WERI-Rb-1 (cell line): ENCODE results near the gene CABP4.
A peak's percentile ranks its signal among the peaks of the same experiment; 100 is the strongest.

ENCODE experiments used
- DNase-seq: peaks from one replicate; pipeline ENCODE4 v3.0.0-alpha.2; 2020
- H3K27ac ChIP-seq: fragments of 250-450 bp; sonication (Bioruptor Pico); 2 replicates; pipeline ENCODE4 v1.5.1; 2020; ENCODE audit warnings: mild to moderate bottlenecking, moderate library complexity
- H3K27me3 ChIP-seq: fragments of 250-450 bp; sonication (Bioruptor Pico); 2 replicates; pipeline ENCODE4 v1.5.1; 2021; ENCODE audit warnings: mild to moderate bottlenecking, low read depth, moderate library complexity; ENCODE audit not compliant: insufficient read depth, severe bottlenecking
- H3K36me3 ChIP-seq: fragments of 250-450 bp; sonication (Bioruptor Pico); 2 replicates; pipeline ENCODE4 v1.5.1; 2020; ENCODE audit warnings: mild to moderate bottlenecking, moderate library complexity
- H3K4me3 ChIP-seq: 2 replicates; pipeline ENCODE4 v1.5.1; 2011; ENCODE audit warnings: low read depth, mild to moderate bottlenecking, control low read depth, low read length
- H3K9me3 ChIP-seq: fragments of 250-450 bp; sonication (Bioruptor Pico); 2 replicates; pipeline ENCODE4 v1.5.1; 2021; ENCODE audit warnings: mild to moderate bottlenecking, moderate library complexity; ENCODE audit not compliant: severe bottlenecking
- TF ChIP-seq, protein P1 (sequence below): IDR thresholded peaks from 2 replicates; pipeline ENCODE4 v1.5.1; 2011; ENCODE audit warnings: low read depth, mild to moderate bottlenecking, control low read depth, inconsistent platforms, low read length

The CABP4 gene

DNA sequence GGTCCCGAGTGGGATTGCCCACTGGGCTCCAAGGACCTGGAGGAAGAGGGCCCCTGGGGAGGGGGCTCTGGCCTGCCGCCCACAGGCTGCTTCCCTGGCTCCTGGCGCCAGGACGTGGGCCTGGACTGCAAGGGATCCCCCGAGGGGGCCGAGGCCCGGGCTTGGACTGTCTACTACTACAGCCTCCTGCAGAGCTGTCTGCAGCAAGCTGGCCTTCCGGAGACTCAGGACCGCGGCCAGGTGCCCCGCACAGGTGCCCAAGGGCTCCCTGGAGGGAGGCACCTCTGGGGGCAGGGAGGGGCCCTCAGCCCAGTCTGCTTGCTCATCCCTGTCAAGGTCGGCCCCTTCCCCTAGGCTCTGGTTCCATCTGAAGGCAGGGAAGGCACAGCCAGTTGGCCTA, 37.7 kb upstream of the CABP4 start:
- no peak for DNase-seq
- H3K27me3 ChIP-seq = no peaks in the 10 kb centered on the region
- no peaks in the 10 kb centered on the region for H3K9me3 ChIP-seq
- H3K36me3 ChIP-seq = no peaks in the 10 kb centered on the region
- no peak overlapping the region for H3K4me3 ChIP-seq
- H3K27ac ChIP-seq = no peak overlapping the region
- TF ChIP-seq, protein P1, sequence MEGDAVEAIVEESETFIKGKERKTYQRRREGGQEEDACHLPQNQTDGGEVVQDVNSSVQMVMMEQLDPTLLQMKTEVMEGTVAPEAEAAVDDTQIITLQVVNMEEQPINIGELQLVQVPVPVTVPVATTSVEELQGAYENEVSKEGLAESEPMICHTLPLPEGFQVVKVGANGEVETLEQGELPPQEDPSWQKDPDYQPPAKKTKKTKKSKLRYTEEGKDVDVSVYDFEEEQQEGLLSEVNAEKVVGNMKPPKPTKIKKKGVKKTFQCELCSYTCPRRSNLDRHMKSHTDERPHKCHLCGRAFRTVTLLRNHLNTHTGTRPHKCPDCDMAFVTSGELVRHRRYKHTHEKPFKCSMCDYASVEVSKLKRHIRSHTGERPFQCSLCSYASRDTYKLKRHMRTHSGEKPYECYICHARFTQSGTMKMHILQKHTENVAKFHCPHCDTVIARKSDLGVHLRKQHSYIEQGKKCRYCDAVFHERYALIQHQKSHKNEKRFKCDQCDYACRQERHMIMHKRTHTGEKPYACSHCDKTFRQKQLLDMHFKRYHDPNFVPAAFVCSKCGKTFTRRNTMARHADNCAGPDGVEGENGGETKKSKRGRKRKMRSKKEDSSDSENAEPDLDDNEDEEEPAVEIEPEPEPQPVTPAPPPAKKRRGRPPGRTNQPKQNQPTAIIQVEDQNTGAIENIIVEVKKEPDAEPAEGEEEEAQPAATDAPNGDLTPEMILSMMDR = no peak

DNA sequence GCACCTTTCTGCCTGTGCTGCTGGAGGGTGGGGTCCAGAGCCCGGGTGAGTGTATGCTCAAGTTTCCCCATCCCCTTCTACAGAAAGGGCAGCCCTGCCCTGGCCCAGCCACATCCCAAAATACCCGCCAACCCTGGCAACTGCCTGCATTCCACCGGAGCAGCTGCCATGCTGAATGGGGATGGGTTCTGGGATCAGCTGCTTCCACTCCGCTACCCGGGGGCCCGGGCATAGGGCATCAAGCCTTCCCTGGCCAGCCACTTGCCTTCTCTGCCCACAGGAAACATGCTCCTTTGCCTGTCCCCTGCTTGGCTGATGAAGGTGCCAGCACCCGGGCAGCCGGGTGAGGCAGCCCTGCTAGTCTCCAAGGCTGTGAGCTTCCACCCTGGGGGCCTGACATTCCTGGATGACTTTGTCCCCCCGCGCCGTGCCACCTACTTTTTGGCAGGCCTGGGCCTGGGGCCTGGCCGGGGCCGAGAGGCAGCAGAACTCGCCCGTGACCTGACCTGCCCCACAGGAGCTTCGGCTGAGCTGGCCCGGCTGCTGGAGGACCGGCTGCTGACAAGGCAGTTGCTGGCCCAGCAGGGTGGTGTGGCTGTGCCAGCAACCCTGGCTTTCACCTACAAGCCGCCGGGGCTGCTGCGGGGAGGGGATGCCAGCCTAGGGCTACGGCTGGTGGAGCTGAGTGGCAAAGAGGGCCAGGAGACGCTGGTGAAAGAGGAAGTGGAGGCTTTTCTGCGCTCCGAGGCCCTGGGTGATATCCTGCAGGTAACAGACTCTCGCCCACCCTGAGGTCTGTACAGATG, 36.5 kb upstream of the CABP4 start:
- no peak for DNase-seq
- no peaks in the 10 kb centered on the region for H3K9me3 ChIP-seq
- no peak overlapping the region for H3K27ac ChIP-seq
- no peak overlapping the region for H3K4me3 ChIP-seq
- H3K36me3 ChIP-seq = no peaks in the 10 kb centered on the region
- H3K27me3 ChIP-seq = no peaks in the 10 kb centered on the region
- TF ChIP-seq, protein P1 = no peak

DNA sequence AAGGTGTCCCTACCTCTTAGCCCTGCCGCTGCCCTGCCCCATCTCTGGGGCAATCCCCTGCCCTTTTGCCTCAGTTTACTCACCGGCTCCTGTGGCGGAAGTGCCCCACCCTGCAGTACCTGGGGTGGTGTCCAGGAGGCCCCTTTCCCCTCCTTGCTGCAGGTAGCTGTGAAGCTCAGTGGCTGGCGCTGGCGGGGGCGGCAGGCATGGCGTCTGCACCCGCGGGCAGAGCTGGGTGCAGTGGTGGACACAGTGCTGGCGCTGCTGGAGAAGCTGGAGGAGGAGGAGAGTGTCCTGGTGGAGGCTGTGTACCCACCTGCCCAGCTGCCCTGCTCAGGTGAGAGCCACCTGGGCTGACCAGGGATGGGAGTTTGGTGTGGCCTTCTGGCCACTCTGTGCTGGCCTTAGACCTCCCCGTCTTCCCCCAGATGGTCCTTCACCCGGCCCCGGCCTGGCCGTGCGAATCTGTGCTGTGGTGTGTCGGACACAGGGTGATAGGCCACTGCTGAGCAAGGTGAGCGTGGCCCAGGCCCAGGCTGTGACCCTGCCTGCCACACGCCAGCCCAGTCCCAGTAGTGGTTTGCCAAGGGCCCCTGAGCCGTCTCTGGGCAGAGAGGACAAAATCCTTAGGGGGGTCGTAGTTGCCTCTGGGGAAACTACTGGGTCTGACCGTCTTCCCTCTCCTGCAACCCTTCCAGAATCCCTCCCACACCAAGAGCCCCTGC, 35.7 kb upstream of the CABP4 start:
- no peak for DNase-seq
- H3K27me3 ChIP-seq = no peaks in the 10 kb centered on the region
- H3K27ac ChIP-seq = no peak overlapping the region; the same call in 1 of the 2 replicates
- H3K9me3 ChIP-seq = no peaks in the 10 kb centered on the region
- TF ChIP-seq, protein P1 = no peak
- H3K4me3 ChIP-seq = no peak overlapping the region
- H3K36me3 ChIP-seq = no peaks in the 10 kb centered on the region

DNA sequence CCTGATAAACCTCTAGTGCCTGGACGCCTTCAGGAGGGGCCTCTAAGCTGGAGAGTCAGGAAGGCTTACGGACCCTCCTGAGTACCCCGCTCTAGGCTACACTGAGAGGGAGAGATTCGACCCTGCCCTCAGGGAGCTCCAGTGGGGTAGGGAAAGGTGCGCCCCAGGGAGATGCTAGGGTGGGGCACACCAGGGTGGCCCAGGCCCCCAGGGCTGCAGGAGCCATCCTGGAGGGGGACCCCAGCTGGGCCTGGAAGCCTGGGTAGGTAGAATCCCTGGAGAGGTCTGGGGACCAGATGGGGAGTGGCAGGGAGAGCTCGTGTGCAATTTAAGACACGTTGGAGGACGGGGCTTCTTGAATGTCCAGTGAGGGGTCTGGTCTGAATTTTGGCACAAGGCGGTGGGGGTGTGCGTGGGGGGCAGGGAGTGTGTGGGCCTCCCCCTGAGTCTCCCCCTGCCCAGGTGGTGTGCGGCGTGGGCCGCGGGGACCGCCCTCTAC, 35.0 kb upstream of the CABP4 start:
- Histone ChIP-seq H3K4me3 (peak overlapping the region; percentile 26), H3K27me3 (no peaks in the 10 kb centered on the region), H3K9me3 (no peaks in the 10 kb centered on the region), H3K36me3 (no peaks in the 10 kb centered on the region), H3K27ac (peak overlapping the region; percentile 65)
- DNase-seq = no peak
- TF ChIP-seq, protein P1 = no peak

DNA sequence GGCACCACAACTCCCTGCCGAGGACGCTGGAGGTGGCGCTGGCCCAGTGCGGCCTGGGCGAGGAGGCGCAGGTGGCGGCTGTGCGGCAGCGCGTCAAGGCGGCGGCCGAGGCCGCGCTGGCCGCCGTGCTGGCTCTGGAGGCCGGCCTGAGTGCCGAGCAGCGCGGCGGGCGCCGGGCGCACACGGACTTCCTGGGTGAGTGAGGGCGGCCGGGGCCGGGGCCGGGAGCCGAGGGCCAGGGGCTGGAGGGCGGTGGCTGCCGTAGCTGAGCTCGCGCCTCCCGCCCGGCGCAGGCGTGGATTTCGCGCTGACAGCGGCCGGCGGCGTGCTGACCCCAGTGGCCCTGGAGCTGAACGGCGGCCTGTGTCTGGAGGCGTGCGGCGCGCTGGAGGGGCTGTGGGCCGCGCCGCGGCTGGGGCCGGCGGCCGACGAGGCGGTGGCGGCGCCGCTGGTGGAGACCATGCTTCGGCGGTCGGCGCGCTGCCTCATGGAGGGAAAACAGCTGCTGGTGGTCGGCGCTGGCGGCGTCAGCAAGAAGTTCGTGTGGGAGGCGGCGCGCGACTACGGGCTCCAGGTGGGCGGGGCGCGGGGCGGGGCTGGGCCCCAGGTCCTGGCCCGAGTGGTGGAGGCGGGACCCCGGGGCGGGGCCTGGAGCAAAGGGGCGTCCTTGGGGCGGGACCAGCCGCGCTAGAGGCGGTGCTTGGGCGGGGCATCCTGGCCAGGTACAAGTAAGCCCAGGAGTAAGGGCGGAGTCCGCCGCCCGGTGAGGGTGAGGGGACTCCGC, 34.3 kb upstream of the CABP4 start:
- H3K9me3 ChIP-seq = no peaks in the 10 kb centered on the region
- no peaks in the 10 kb centered on the region for H3K27me3 ChIP-seq
- no peaks in the 10 kb centered on the region for H3K36me3 ChIP-seq
- peak overlapping the region; percentile 65 for H3K27ac ChIP-seq
- H3K4me3 ChIP-seq = peak overlapping the region; percentile 26
- peak; percentile 97 for DNase-seq
- TF ChIP-seq, protein P1 = no peak
